NCI-H510A treated with DMSO at 0.1 percent for 48 hours (cell line): Measurements from ENCODE around the gene CDC37.
A peak's percentile ranks its signal among the peaks of the same experiment; 100 is the strongest.
"Not testable (repeated sequence)": the region's sequence is repeated elsewhere in the genome, so short reads cannot be mapped to it uniquely, and the experiment has no call there.

Experiments
- DNase-seq: peaks from one replicate; lab custom pipeline; 2025; lab: John Stamatoyannopoulos, UW

The CDC37 gene

GRCh38 chr19:10419646-10420443 is 16.5 kb upstream of the CDC37 start:
- DNase-seq = peak; percentile 96

GRCh38 chr19:10419200-10419645 is 15.9 kb upstream of the CDC37 start:
- DNase-seq = no peak

- no peak for DNase-seq
Measured at GRCh38 chr19:10418485-10419199, 15.3 kb upstream of the CDC37 start.

GRCh38 chr19:10418235-10418484 is 14.8 kb upstream of the CDC37 start:
- DNase-seq = peak; percentile 48

- DNase-seq = no peak
Measured at GRCh38 chr19:10417541-10418234, 14.3 kb upstream of the CDC37 start.

- peak; percentile 93 for DNase-seq
Measured at GRCh38 chr19:10416380-10417257, 13.3 kb upstream of the CDC37 start.

GRCh38 chr19:10416083-10416379 is 12.7 kb upstream of the CDC37 start:
- no peak for DNase-seq

GRCh38 chr19:10412257-10412977 is 9.1 kb upstream of the CDC37 start:
- peak; percentile 89 for DNase-seq

GRCh38 chr19:10411224-10411623 is 7.9 kb upstream of the CDC37 start:
- DNase-seq = not testable (repeated sequence)

- no peak for DNase-seq
Measured at GRCh38 chr19:10408511-10409283, 5.4 kb upstream of the CDC37 start.

- DNase-seq = no peak
Measured at GRCh38 chr19:10407096-10407495, 3.8 kb upstream of the CDC37 start.

- DNase-seq = no peak
Measured at GRCh38 chr19:10406191-10406590, 2.8 kb upstream of the CDC37 start.

- no peak for DNase-seq
Measured at GRCh38 chr19:10404888-10405820, 1.8 kb upstream of the CDC37 start.

GRCh38 chr19:10402441-10403038 is 802 bp downstream of the CDC37 start:
- DNase-seq = no peak

GRCh38 chr19:10399878-10400277 is 3.5 kb downstream of the CDC37 start:
- DNase-seq = no peak

GRCh38 chr19:10399340-10399739 is 4.0 kb downstream of the CDC37 start:
- DNase-seq = not testable (repeated sequence)

GRCh38 chr19:10398819-10399218 is 4.5 kb downstream of the CDC37 start:
- no peak for DNase-seq

GRCh38 chr19:10395917-10396316 is 7.4 kb downstream of the CDC37 start:
- no peak for DNase-seq

- DNase-seq = no peak
Measured at GRCh38 chr19:10395436-10395835, 7.9 kb downstream of the CDC37 start.
